T-cell (primary cell): ENCODE results near the gene ATP10A. TPM values are rescaled to one million over a fixed set of nuclear protein-coding genes. Genes with fewer than 3 reads are reported as not detected.
"Not testable (repeated sequence)": the region's sequence is repeated elsewhere in the genome, so short reads cannot be mapped to it uniquely, and the experiment has no call there.

Source experiments
- ATAC-seq, 4 experiments: fragments of 200-7000 bp in 3 of 4; fragments of 150-1000 bp in 1 of 4; cut with Tn5 transposase; replicated peaks in 1 of 4; 1 replicate in 3 of 4; 2 replicates in 1 of 4; pipeline ENCODE4 v1.10.0; 2021; ENCODE audit warnings: moderate library complexity in 3 of 4, mild to moderate bottlenecking in 2 of 4, moderate number of reproducible peaks in 1 of 4
- CTCF ChIA-PET, 2 donors: fragments of 300-600 bp; sonication (Branson Sonifier 250); formaldehyde crosslinking; loops; one replicate each; lab custom pipeline; 2022; ENCODE audit warnings: antibody characterized with exemption in 2 of 2; lab: Charles Lee
- POLR2A ChIA-PET, 2 donors: fragments of 300-600 bp; sonication (Branson Sonifier 250); formaldehyde crosslinking; loops; one replicate each; lab custom pipeline; 2022; ENCODE audit warnings: antibody characterized with exemption in 2 of 2; lab: Charles Lee
- DNase-seq, 35 experiments: peaks; one replicate each; pipeline versions ENCODE4 v3.0.0 to v3.0.0-alpha.2; 2013 to 2023
- H3K27ac ChIP-seq: one replicate; pipeline ENCODE4 v1.5.1; 2013; ENCODE audit warnings: low read length
- H3K27me3 ChIP-seq, 2 experiments: replicated peaks in 1 of 2; 1 replicate in 1 of 2; 2 replicates in 1 of 2; pipeline versions ENCODE4 v1.6.1 to v1.7.0; 2013; ENCODE audit warnings: low read length in 1 of 2, mixed read lengths in 1 of 2; ENCODE audit not compliant: control insufficient read depth in 2 of 2, insufficient read depth in 2 of 2; ENCODE audit errors: extremely low read depth in 1 of 2
- H3K36me3 ChIP-seq, 2 donors: 1 replicate in 1 of 2; 2 replicates in 1 of 2; pipeline versions ENCODE4 v1.6.1 to v1.7.0; 2013; ENCODE audit warnings: low read length in 1 of 2; ENCODE audit not compliant: control insufficient read depth in 2 of 2, insufficient read depth in 1 of 2; ENCODE audit errors: extremely low read depth in 1 of 2
- H3K4me1 ChIP-seq, 2 experiments: 1 replicate in 1 of 2; 2 replicates in 1 of 2; pipeline versions ENCODE4 v1.6.1 to v1.7.0; 2013; ENCODE audit warnings: low read length in 2 of 2, mixed read lengths in 1 of 2; ENCODE audit not compliant: insufficient read depth in 2 of 2, control insufficient read depth in 1 of 2; ENCODE audit errors: extremely low read depth in 1 of 2
- H3K4me3 ChIP-seq, 2 donors: 1 replicate in 1 of 2; 2 replicates in 1 of 2; pipeline versions ENCODE4 v1.5.1 to v1.7.0; 2013; ENCODE audit warnings: mild to moderate bottlenecking in 2 of 2, low read length in 1 of 2, moderate library complexity in 1 of 2; ENCODE audit not compliant: control insufficient read depth in 1 of 2; ENCODE audit errors: extremely low read depth in 1 of 2
- H3K9me3 ChIP-seq: 2 replicates; pipeline ENCODE4 v1.7.0; 2013
- H3K27ac Mint-ChIP-seq, 2 donors: one replicate each; pipeline ENCODE4 v1.8.0; 2020 to 2021; ENCODE audit warnings: mild to moderate bottlenecking in 2 of 2, mixed read lengths in 2 of 2
- H3K27me3 Mint-ChIP-seq, 2 donors: one replicate each; pipeline ENCODE4 v1.8.0; 2021 to 2022; ENCODE audit warnings: mixed read lengths in 2 of 2
- H3K36me3 Mint-ChIP-seq: one replicate; pipeline ENCODE4 v1.8.0; 2021; ENCODE audit warnings: mixed read lengths
- H3K4me1 Mint-ChIP-seq, 3 donors: one replicate each; pipeline ENCODE4 v1.8.0; 2020 to 2022; ENCODE audit warnings: mixed read lengths in 3 of 3, mild to moderate bottlenecking in 1 of 3
- H3K4me3 Mint-ChIP-seq, 3 donors: one replicate each; pipeline ENCODE4 v1.8.0; 2020 to 2022; ENCODE audit warnings: mild to moderate bottlenecking in 3 of 3, mixed read lengths in 3 of 3, moderate library complexity in 3 of 3
- H3K9me3 Mint-ChIP-seq, 3 donors: one replicate each; pipeline ENCODE4 v1.8.0; 2020 to 2022; ENCODE audit warnings: mixed read lengths in 3 of 3
- WGBS: methylation state at CpG from one replicate; pipeline ENCODE4 v1.1.5; 2013; ENCODE audit warnings: missing lambda C conversion rate; ENCODE audit not compliant: insufficient coverage; 5-methylcytosine and 5-hydroxymethylcytosine counted together
- total RNA-seq, 35 experiments: library from RNA in 6 of 35; stranded (reverse) in 6 of 35; fragments of 120-200 nt in 1 of 35; gene quantifications; one replicate each; pipeline versions ENCODE4 v1.2.1 to v1.2.4 and lab custom pipeline; 2013 to 2026

The ATP10A gene
- total RNA-seq, 5 donors from 2014 or later (not counting 1 experiment from before 2014, with no cell fraction given) = 37.3 to 65.5 (median 53.4) TPM

DNA sequence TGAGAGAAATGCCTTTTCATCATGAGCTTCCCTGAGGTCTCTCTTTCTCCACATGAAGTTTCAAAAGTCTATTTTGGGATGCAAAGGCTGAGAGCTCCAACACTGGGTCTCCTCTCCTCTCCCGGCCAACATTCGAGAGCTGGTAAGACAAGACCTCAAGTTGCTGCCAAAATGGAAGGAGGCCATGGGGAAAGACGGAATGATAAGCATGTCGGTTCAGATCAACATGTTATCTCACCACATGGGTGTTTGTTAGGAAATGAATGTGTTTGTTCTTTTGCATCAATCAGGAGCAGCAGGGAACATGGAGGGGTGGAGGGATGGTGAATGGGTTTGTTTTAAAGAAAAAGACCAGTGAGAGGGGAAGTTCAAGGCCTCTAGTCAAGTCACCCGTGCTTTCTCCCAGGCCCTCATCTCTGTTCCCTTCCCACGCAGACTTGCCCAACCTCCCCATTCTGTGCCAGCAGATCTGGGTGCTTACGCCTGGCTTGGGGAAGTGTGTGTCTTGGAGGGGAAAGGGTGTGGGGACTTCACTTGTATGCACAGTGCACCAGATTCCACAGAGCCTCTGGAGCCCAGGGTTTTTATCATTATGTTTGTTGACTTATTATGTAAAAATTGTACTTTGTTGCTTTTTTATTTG, 23.5 kb upstream of the ATP10A start:
- Mint-ChIP-seq H3K4me3 (no peak overlapping the region), H3K27me3 (peaks cover 0 to 8% of the 10 kb centered on the region in 2 donors), H3K27ac (no peak overlapping the region), H3K4me1 (peaks cover 0 to 4% (median 0%) of the 10 kb centered on the region in 3 donors), H3K36me3 (no peaks in the 10 kb centered on the region), H3K9me3 (no peaks in the 10 kb centered on the region)
- Histone ChIP-seq H3K27me3 (peaks cover 0 to 4% of the 10 kb centered on the region in 2 experiments), H3K4me3 (no peak overlapping the region), H3K27ac (no peak overlapping the region), H3K4me1 (no peaks in the 10 kb centered on the region), H3K9me3 (no peaks in the 10 kb centered on the region), H3K36me3 (no peaks in the 10 kb centered on the region)
- no peak for DNase-seq
- ChIA-PET POLR2A (no interaction called here), CTCF (no interaction called here)
- WGBS = 90% methylated on average over 4 of the region's 7 CpGs
- ATAC-seq = no peak

DNA sequence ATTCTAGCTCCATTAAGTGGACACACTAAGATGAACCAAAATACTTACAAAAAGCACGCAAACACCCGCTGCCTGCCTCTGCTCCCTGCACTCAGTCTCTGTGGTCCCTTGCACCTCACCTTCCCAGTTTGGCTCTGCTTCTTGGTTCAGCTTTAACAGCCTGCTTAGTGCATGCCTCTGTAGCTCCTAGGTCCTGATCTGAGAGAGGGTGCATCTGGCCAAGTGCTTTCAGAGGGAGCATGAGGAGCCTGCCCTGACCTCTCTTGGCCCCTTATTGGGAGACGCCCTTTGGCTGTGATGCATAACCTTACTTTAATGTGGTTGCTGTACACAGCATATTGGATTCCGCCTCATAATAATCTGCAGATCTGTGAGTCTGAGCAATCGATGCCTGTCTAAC, 21.2 kb upstream of the ATP10A start:
- no peak overlapping the region for H3K4me3 ChIP-seq
- H3K9me3 Mint-ChIP-seq = no peaks in the 10 kb centered on the region
- no peak for ATAC-seq
- no peaks in the 10 kb centered on the region for H3K36me3 Mint-ChIP-seq
- H3K4me3 Mint-ChIP-seq = no peak overlapping the region
- H3K36me3 ChIP-seq = no peaks in the 10 kb centered on the region
- H3K4me1 ChIP-seq = no peaks in the 10 kb centered on the region
- WGBS = 52% methylated on average over 4 of the region's 5 CpGs
- peaks cover 0 to 4% of the 10 kb centered on the region in 2 experiments for H3K27me3 ChIP-seq
- H3K27me3 Mint-ChIP-seq = peaks cover 0 to 3% of the 10 kb centered on the region in 2 donors
- no peak overlapping the region for H3K27ac Mint-ChIP-seq
- H3K9me3 ChIP-seq = no peaks in the 10 kb centered on the region
- peaks cover 0 to 4% (median 0%) of the 10 kb centered on the region in 3 donors for H3K4me1 Mint-ChIP-seq
- POLR2A ChIA-PET = interaction anchor here in 1 of 2 donors (0.6 kb wide), 1 partner anchor 30 kb away, joined by 6 read pairs; no protein-coding TSS in a partner anchor
- no peak overlapping the region for H3K27ac ChIP-seq
- no peak for DNase-seq
- CTCF ChIA-PET = interaction anchor here in 1 of 2 donors (1.1 kb wide), 1 partner anchor 121 kb away, joined by 3 read pairs; no protein-coding TSS in a partner anchor

DNA sequence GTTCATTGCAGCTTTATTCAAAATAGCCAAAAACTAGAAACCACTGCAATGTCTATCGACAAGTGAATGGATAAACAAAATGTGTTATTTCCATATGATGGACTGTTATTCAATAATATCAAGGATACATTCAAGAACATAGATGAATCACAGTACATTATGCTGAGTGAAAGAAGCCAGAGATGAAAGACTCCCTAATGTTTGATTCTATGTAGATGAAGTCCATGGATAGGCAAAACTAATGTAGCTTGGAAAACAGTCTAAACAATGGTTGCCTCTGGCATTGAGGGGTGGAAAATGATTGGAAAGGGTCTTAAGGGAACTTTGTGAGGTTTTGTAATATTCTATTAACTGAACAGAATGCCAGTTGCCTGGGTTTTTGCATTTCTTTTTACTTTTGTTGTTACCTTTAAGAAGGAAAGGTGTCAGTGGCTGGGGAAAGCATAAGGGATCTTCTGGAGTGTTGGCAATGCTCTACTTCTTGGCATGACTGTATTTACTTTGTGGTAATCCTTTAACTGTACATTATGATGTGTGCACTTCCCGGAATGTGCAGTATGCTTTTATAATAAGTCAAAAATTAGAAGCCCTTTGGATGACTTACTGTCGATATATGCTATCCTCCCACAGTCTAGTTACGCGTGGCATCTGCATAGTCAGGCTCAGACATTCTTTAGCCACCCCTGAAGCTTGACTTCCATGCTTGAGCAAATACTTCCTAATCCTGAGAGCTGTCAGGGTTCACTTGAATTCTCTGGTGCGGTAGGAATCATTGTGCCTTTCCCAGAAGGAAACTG, 20.5 kb upstream of the ATP10A start:
- Histone ChIP-seq H3K36me3 (no peaks in the 10 kb centered on the region), H3K4me3 (no peak overlapping the region), H3K4me1 (no peaks in the 10 kb centered on the region), H3K9me3 (no peaks in the 10 kb centered on the region), H3K27me3 (peaks cover 0 to under 1% of the 10 kb centered on the region in 2 experiments), H3K27ac (no peak overlapping the region)
- H3K4me1 Mint-ChIP-seq = peaks cover 0 to 4% (median 0%) of the 10 kb centered on the region in 3 donors
- ChIA-PET POLR2A (no interaction called here), CTCF (no interaction called here)
- peaks cover 0 to 3% of the 10 kb centered on the region in 2 donors for H3K27me3 Mint-ChIP-seq
- H3K27ac Mint-ChIP-seq = no peak overlapping the region
- no peak for DNase-seq
- no peaks in the 10 kb centered on the region for H3K9me3 Mint-ChIP-seq
- no CpG with 5 or more reads among the region's 6 CpGs for WGBS
- no peaks in the 10 kb centered on the region for H3K36me3 Mint-ChIP-seq
- H3K4me3 Mint-ChIP-seq = no peak overlapping the region
- ATAC-seq = no peak

GRCh38 chr15:25882466-25882865, 19.3 kb upstream of the ATP10A start:
- DNase-seq (no peak), ATAC-seq (no peak)
- no peaks in the 10 kb centered on the region for H3K27me3 ChIP-seq
- no peaks in the 10 kb centered on the region for H3K9me3 ChIP-seq
- H3K36me3 Mint-ChIP-seq = no peaks in the 10 kb centered on the region
- H3K9me3 Mint-ChIP-seq = no peaks in the 10 kb centered on the region
- H3K4me1 Mint-ChIP-seq = peaks cover 0 to 4% (median 0%) of the 10 kb centered on the region in 3 donors
- no CpG with 5 or more reads among the region's 2 CpGs for WGBS
- H3K4me1 ChIP-seq = no peaks in the 10 kb centered on the region
- H3K4me3 Mint-ChIP-seq = no peak overlapping the region
- no peaks in the 10 kb centered on the region for H3K27me3 Mint-ChIP-seq
- POLR2A ChIA-PET = no interaction called here
- H3K27ac Mint-ChIP-seq = no peak overlapping the region
- CTCF ChIA-PET = no interaction called here
- no peak overlapping the region for H3K4me3 ChIP-seq
- no peaks in the 10 kb centered on the region for H3K36me3 ChIP-seq
- H3K27ac ChIP-seq = no peak overlapping the region

DNA sequence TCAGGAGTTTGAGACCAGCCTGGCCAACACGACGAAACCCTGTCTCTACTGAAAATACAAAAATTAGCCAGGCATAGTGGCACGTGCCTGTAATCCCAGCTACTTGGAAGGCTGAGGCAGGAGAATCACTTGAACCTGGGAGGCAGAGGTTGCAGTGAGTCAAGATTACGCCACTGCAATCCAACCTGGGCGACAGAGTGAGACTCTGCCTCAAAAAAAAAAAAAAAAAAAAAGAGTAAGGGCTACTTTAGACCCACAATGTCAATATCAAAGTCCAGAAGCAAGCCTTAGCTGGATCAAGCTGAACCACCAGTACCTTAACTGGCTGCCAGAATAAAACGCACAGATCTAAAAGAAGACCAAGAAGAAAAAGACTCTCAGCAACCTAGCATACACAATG, 17.8 kb upstream of the ATP10A start:
- H3K4me1 Mint-ChIP-seq, POLR2A ChIA-PET, H3K4me3 ChIP-seq, H3K36me3 Mint-ChIP-seq, ATAC-seq, H3K27me3 ChIP-seq, H3K4me3 Mint-ChIP-seq, H3K9me3 ChIP-seq, DNase-seq, H3K27ac Mint-ChIP-seq, H3K36me3 ChIP-seq, H3K27ac ChIP-seq, H3K4me1 ChIP-seq, H3K9me3 Mint-ChIP-seq, H3K27me3 Mint-ChIP-seq: not testable (repeated sequence)
- 100% methylated on average over 1 of the region's 6 CpGs for WGBS
- CTCF ChIA-PET = interaction anchor here in 1 of 2 donors (0.6 kb wide), 1 partner anchor 53 kb away, joined by 8 read pairs; no protein-coding TSS in a partner anchor

GRCh38 chr15:25880411-25880810, 17.3 kb upstream of the ATP10A start:
- H3K27me3 Mint-ChIP-seq = no peaks in the 10 kb centered on the region
- H3K4me3 Mint-ChIP-seq = no peak overlapping the region
- no peaks in the 10 kb centered on the region for H3K36me3 Mint-ChIP-seq
- H3K36me3 ChIP-seq = no peaks in the 10 kb centered on the region
- ChIA-PET POLR2A (no interaction called here), CTCF (interaction anchor here in 1 of 2 donors (0.6 kb wide), 1 partner anchor 54 kb away, joined by 8 read pairs; no protein-coding TSS in a partner anchor)
- ATAC-seq (no peak), DNase-seq (no peak)
- no peaks in the 10 kb centered on the region for H3K9me3 Mint-ChIP-seq
- no peaks in the 10 kb centered on the region for H3K9me3 ChIP-seq
- no peaks in the 10 kb centered on the region for H3K27me3 ChIP-seq
- no peak overlapping the region for H3K4me3 ChIP-seq
- H3K4me1 Mint-ChIP-seq = peaks cover 0 to 4% (median 0%) of the 10 kb centered on the region in 3 donors
- H3K27ac Mint-ChIP-seq = no peak overlapping the region
- no peaks in the 10 kb centered on the region for H3K4me1 ChIP-seq
- H3K27ac ChIP-seq = no peak overlapping the region
- 88% methylated on average over 1 of the region's 1 CpG for WGBS
